ENCODE measurements around the gene TRAPPC8.
"Not testable (repeated sequence)": the region's sequence is repeated elsewhere in the genome, so short reads cannot be mapped to it uniquely, and the experiment has no call there.

Gene TRAPPC8

DNA sequence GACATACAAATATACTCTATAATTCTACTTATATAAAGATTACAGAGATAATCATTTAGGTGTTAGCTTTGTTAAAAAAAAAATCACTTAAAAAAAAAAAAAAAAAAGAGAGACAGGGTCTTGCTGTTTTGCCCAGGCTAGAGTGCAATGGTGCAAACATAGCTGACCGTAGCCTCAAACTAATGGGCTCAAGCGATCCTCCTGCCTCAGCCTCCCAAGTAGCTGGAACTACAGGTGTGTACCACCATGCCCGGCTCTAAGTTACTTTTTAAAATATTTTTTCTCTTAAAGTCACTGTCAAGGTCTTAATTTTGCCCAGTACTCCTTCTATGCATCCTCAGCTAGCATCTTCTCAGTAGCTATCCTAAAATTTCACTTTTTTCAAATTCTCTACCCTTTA lies 105.0 kb downstream of the TRAPPC8 start:
- H3K4me3 ChIP-seq (ENCODE audit: low read depth, low read length): no peak overlapping the region
- TF ChIP-seq, protein P1, sequence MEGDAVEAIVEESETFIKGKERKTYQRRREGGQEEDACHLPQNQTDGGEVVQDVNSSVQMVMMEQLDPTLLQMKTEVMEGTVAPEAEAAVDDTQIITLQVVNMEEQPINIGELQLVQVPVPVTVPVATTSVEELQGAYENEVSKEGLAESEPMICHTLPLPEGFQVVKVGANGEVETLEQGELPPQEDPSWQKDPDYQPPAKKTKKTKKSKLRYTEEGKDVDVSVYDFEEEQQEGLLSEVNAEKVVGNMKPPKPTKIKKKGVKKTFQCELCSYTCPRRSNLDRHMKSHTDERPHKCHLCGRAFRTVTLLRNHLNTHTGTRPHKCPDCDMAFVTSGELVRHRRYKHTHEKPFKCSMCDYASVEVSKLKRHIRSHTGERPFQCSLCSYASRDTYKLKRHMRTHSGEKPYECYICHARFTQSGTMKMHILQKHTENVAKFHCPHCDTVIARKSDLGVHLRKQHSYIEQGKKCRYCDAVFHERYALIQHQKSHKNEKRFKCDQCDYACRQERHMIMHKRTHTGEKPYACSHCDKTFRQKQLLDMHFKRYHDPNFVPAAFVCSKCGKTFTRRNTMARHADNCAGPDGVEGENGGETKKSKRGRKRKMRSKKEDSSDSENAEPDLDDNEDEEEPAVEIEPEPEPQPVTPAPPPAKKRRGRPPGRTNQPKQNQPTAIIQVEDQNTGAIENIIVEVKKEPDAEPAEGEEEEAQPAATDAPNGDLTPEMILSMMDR (IDR thresholded peaks at IDR 0.05; ENCODE audit: low read depth, low read length): no peak

DNA sequence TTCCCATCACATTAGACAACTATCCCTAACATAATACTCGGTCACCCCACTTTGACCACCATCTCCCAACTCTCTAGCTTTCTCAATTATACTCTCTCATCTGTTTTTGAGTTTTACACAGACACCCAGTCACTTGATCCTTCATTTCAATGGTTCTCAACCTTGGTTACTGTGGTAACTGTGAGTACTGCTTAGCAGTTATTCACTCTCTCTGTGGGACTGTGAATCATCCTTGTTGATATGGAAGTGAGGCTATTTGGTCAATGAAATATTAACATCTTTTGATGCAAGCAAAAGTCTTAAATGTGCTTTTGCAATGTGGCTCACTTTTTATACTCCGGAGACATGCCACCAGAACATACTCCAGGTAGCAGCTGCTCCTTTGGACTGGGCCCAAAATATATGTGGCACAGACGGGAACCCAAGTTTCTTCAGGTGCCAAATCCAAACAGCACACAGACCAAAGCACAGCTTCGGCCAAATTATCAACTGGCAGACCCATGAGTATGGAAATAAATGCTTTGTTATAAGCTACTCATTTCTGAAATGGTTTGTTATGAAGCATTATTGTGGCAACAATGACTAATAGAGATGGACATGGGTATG lies 107.3 kb downstream of the TRAPPC8 start:
- no peak overlapping the region for H3K4me3 ChIP-seq (ENCODE audit: low read depth, low read length)
- TF ChIP-seq, protein P1 (IDR thresholded peaks at IDR 0.05; ENCODE audit: low read depth, low read length): no peak

DNA sequence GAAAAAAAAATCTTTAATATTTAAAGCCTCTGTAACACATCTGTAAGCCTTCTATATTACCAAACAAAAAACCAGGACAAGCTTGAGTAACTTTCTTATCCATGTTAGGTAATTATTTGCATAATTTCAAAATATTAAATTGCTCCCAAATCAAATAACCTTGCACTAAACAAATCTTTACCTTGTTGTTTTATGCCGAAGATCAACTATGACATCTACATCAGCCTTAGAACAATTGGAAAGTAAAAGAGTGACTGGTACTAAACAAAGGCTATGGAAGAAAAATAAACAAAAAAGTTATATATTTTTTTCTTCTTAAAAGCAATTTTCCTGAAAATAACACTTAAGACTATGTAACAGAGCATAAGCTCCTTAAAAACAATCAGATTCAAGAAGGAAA lies 111.0 kb downstream of the TRAPPC8 start:
- TF ChIP-seq, protein P1 (IDR thresholded peaks at IDR 0.05; ENCODE audit: low read depth, low read length): no peak
- H3K4me3 ChIP-seq (ENCODE audit: low read depth, low read length): no peak overlapping the region

DNA sequence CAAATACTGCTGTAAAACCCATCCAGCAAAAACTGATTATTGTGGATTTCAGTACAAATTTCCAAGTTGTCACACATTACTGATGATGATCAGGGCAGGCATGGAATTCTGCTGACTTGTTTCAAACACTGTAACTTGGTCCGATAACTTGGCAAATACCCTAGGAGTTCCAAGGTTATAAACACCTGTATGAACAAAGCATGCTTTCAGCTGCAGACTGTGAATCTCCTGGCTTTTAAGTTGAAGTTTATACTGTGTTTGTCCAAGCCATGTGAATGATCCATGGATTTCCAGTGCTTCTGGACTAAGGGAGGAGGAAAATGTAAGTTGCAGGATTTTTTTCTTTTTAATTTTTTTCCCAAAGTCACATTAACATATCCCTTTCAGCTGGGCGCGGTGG lies 112.2 kb downstream of the TRAPPC8 start:
- TF ChIP-seq, protein P1 (IDR thresholded peaks at IDR 0.05; ENCODE audit: low read depth, low read length): no peak
- no peak overlapping the region for H3K4me3 ChIP-seq (ENCODE audit: low read depth, low read length)

DNA sequence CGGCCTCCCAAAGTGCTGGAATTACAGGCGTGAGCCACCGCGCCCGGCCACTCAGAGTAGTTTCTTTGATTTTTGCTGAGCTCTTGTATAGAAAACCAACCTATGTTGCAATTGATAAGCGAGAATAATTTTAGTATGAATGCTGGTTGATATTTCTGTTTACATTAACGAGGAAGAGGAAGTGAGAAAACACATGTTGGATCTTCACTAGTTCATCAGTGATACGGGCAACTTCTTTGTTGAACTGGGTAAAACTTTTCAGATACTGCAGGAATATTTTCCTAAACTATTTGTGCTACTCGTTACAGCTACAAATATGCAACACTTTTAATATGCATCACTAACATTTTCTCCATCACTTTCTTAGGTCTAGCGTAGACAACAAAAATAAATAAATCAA lies 114.3 kb downstream of the TRAPPC8 start:
- TF ChIP-seq, protein P1 (IDR thresholded peaks at IDR 0.05; ENCODE audit: low read depth, low read length): no peak
- H3K4me3 ChIP-seq (ENCODE audit: low read depth, low read length): no peak overlapping the region

DNA sequence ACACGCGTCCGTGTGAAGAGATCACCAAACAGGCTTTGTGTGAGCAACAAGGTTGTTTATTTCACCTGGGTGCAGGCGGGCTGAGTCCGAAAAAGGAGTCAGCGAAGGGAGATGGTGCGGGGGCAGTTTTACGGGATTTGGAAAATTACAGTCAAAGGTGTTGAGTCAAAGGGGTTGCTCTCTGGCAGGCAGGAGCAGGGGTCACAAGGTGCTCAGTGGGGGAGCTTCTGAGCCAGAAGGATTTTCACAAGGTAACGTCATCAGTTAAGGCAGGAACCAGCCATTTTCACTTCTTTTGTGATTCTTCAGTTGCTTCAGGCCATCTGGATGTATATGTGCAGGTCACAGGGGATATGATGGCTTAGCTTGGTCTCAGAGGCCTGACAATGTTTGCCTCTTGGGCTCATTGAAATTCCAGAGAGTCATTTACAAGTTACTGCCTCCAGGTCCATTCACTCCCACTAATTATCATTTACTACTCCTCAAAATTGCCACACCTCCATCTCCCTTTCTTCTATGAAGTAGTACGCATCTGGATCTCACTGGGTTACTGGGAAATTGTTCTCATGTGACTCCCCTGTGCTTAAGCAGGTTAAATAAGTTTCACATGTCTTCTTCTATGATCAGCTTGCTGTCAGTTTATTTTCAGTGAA lies 116.1 kb downstream of the TRAPPC8 start:
- not testable (repeated sequence) for H3K4me3 ChIP-seq (ENCODE audit: low read depth, low read length)

DNA sequence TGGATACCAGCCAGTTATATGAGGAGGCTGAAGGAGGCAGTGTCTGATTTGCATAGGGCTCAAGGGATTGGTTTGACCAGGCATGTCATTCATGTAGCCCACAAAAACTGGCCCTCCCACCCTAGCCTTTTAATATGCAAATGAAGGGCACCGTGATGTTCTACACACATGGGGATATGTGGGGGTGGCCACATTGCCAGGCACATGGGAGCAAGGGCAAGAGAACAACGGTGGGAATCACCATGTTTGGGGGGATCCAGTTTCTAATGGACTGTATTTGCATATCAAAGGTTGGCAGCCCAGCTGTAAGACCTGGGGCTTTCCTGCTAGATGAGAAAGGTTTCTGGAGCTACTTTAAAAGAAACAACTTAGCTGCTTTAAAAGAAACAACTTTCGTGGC lies 117.2 kb downstream of the TRAPPC8 start:
- H3K4me3 ChIP-seq (ENCODE audit: low read depth, low read length): no peak overlapping the region
- TF ChIP-seq, protein P1 (IDR thresholded peaks at IDR 0.05; ENCODE audit: low read depth, low read length): no peak

Measured in WI38 (cell line).